IPS-18c (cell line): ENCODE measurements around the gene NAA40.
"Not testable (repeated sequence)": the region's sequence is repeated elsewhere in the genome, so short reads cannot be mapped to it uniquely, and the experiment has no call there.

Source experiments
- H3K4me3 ChIP-seq: 2 replicates; pipeline ENCODE4 v1.7.0; 2013; ENCODE audit warnings: low read depth, mild to moderate bottlenecking, low read length, moderate library complexity; ENCODE audit not compliant: insufficient read depth
- H3K9me3 ChIP-seq: one replicate; pipeline ENCODE4 v1.6.1; 2013; ENCODE audit warnings: mild to moderate bottlenecking, low read length, moderate library complexity; ENCODE audit not compliant: control insufficient read depth, insufficient read depth

NAA40 gene

DNA sequence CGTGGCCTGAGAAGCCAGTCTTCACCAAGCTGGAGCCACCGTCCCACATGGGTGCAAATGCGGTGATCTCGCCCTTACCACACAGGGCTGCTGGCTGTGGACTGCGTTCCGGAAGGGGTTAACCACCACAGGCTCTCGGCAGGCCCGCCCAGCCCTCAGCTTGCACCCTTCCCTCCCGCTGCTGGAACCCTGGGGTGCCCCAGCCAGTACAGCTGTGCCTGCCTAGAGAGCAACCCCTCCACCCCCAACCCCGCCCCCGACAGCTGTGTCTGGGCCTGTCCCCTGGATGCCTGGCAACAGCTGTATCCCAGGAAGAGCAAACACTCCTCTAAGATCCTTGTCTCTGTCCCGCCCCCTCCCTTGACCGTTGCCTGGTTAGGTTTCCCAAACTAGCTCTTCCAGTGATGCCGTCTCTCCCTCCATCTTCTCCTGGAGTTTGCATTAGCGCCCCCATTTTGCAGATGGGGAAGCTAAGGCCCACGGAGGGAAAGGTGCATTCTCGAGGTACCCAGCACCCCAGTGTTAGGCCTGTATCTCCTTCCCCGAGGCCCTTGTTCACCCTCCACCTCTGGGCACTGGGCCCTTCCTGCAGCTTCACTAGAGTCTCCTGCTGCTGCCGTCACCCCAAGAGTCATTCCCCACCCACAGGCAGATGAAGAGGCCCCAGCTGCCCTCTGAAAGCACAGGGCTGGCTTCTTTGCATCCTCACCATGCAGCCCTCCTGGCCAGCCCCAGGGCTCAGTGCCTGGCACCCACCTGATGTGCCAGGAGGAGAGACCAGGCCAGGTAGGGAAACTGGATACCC is 23.0 kb downstream of the NAA40 start:
- no peak overlapping the region for H3K4me3 ChIP-seq
- no peaks in the 10 kb centered on the region for H3K9me3 ChIP-seq

GRCh38 chr11:63963895-63964294 is 25.1 kb downstream of the NAA40 start:
- not testable (repeated sequence) for H3K4me3 ChIP-seq, H3K9me3 ChIP-seq

DNA sequence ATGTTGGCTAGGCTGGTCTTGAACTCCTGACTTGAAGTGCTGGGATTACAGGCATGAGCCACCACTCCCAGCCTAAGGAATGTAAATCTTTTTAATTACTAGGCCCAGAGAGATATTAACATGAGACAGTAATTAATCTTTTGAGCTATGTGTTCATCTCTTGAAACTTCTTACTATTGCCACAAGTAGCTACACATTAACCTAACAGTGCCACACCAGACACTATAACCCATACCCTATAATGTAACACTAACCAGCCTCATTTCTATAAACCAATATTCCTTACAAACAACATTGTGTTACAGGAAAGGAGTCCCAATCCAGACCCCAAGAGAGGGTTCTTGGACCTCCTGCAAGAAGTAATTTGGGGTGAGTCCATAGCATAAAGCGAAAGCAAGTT is 27.6 kb downstream of the NAA40 start:
- H3K4me3 ChIP-seq: no peak overlapping the region
- no peaks in the 10 kb centered on the region for H3K9me3 ChIP-seq

DNA sequence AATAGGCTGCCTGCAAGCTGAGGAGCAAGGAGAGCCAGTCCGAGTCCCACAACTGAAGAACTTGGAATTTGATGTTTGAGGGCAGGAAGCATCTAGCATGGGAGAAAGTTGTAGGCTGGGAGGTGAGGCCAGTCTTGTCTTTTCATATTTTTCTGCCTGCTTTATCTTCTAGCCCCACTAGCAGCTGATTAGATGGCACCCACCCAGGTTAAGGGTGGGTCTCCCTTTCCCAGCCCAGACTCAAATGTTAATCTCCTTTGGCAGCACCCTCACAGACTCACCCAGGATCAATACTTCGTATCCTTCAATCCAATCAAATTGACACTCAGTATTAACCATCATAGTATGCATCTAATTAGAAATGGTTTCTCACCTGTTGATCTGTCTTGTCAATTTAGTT is 30.7 kb downstream of the NAA40 start:
- Histone ChIP-seq H3K9me3 (peaks cover 2% of the 10 kb centered on the region), H3K4me3 (no peak overlapping the region)

GRCh38 chr11:63970902-63971301 is 32.1 kb downstream of the NAA40 start:
- no peak overlapping the region for H3K4me3 ChIP-seq
- peaks cover 2% of the 10 kb centered on the region for H3K9me3 ChIP-seq

DNA sequence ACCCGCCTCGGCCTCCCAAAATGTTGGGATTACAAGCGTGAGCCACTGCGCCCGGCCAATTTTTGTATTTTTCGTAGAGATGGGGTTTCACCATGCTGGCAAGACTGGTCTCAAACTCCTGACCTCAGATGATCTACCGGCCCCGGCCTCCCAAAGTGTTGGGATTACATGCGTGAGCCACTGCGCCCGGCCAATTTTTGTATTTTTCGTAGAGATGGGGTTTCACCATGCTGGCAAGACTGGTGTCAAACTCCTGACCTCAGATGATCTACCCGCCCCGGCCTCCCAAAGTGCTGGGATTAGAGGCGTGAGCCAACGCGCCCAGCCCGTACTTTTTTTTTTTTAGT is 35.1 kb downstream of the NAA40 start:
- H3K4me3 ChIP-seq, H3K9me3 ChIP-seq: not testable (repeated sequence)

- H3K4me3 ChIP-seq: peak within 1 kb of the TSS; percentile 96
- peaks cover 2% of the 10 kb centered on the region for H3K9me3 ChIP-seq
These were observed 35.7 kb downstream of the NAA40 start, which contains the start of gene COX8A for GRCh38 chr11:63974259-63975143. Gene COX8A (plus strand): TSS chr11:63974620. CDS start chr11:63974681, 61 bp downstream.

DNA sequence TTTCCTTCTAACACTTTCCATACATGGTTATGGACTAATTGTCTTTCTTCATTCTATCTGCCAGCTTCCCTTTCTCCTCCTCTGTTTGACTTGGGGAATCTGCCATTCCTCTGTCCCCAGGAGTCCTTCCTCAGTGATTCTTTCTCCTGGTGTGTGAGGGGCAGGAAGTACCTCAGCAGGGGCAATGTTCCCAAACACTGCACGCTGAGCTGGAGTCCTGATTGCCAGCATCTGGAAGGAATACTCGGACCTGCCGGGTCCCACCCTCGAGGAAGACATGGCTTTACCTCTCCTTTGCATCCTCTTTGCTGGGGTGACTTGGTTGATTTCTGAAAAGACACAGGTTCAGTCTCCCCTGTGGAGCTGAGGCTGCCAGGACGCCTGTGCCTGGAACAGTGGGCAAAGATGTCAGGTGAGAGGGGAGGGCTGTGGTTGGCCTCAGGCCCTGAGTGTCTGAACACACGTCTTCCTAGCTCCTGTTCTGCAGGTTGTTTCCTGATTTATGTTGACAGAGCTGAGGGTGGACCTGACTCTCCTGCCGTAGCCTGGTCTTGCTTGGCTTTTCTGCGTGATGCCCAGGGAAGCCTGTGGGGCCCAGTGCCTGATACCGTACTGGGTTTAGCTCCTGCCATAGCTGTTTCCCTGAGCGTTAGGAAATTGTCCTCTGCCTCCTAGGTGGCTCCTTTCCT is 39.9 kb downstream of the NAA40 start:
- H3K4me3 ChIP-seq: no peak overlapping the region

DNA sequence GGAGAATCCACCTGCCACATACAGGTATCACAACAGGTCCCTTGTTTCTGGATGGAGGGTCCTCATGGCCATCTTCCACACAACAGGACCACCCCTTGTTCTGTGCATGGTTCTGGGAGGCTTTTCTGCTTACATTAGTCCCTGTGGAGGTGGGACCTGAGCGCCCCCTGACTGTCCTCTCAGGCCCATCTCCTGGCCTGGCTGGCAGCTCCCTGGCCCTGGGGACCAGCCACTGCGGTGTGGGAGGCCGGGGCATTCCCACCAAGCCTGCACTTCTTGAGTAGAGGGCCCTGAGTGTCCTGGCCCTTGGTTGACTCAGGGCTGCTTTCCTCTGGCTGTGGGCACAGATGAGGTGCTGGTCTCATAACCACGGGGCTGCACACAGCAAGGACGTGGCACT is 40.6 kb downstream of the NAA40 start:
- Histone ChIP-seq H3K9me3 (no peaks in the 10 kb centered on the region), H3K4me3 (no peak overlapping the region)

More for the DNA sequence above, 39.9 kb downstream of the NAA40 start:
- H3K9me3 ChIP-seq: no peaks in the 10 kb centered on the region

DNA sequence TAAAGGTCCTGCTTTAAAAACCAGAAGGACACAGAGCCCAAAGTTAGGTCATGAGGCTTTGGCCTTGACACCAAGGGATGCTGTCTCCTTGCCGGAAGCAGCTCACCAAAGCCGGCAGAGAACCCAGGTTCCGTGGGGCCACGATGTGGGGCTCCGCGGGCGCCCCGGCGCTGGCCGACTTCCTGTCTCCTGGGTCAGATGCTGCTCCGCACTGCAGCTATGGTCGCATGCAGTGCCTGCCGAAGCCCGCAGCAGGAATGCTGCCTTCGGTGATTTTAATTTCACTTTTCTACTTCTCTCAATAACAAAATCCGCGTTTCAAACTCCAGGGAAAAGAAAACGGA is 47.0 kb downstream of the NAA40 start:
- peak overlapping the region; percentile 97 for H3K4me3 ChIP-seq
- no peaks in the 10 kb centered on the region for H3K9me3 ChIP-seq

DNA sequence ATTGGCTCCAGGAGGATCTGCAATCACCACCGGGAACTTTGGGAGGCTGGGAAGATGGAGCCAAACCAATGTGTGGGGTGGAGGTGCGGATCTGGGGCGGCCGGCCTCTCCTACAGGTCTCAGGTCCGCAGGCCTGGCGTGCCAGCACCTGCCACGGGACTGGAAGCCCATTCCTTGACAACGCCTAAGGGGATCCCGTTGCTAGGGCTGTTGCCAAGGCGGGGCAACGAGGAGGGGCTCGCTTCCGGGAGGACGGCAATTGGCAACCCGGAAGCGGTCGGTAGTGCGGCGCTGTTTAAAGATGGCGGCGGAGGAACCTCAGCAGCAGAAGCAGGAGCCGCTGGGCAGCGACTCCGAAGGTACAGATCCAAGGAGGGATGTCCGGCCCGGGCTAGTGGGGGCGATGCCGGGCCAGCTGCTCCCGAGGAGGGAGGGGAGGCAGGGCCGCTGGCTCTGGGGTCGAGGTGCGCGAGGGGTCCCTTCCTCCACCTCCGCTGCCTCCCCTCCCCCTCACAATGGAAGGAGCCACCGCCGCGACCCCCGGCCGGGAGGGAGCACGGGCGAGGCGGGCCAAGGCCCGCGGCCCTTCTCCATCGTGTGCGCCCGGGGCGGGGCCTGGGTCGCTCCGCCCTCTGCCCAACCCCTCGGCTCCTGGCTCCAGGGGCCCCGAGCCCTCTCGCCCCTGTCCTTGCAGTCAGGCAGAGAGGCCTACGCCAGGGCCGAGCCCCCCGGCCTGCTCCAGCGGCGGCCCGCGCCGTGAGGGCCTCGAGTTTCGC is 47.5 kb downstream of the NAA40 start, which contains the start of gene OTUB1:
Gene OTUB1, plus strand, starts transcription at position 283 of the 776 bp plus-strand sequence. Its CDS starts 19 bp downstream, at position 302.
- H3K9me3 ChIP-seq: no peaks in the 10 kb centered on the region

DNA sequence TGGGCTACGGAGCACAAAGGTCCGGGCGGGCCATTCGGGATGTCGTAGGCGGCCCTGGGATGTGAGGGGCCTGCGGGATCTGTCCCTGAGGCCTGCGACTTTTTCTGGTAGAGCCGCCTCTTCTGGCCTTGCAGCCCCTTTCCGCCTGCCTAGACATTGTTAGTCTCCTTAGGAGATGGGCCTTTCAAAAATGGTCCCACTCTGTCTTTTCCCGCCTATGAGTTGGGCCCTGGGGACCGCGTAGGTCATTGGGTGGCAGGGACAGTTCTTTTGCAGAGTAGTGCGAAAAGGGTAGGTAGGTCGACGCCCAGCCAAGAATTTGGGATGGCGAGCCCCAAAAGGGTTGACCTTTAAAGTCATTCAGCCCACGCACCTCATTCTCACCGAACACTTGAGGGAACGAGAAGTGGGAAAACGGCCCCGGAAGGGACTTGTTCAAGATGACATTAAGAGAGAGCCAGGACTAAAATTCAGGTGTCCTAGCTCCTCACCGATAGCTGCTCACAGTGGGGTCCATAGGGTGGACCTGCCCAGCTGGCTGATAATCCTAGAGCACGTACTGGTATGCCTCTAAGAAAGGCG is 48.2 kb downstream of the NAA40 start:
- Histone ChIP-seq H3K4me3 (peak overlapping the region; percentile 97), H3K9me3 (no peaks in the 10 kb centered on the region)

More for the DNA sequence above, 47.5 kb downstream of the NAA40 start, which contains the start of gene OTUB1:
- H3K4me3 ChIP-seq: peak within 1 kb of the TSS; percentile 97

DNA sequence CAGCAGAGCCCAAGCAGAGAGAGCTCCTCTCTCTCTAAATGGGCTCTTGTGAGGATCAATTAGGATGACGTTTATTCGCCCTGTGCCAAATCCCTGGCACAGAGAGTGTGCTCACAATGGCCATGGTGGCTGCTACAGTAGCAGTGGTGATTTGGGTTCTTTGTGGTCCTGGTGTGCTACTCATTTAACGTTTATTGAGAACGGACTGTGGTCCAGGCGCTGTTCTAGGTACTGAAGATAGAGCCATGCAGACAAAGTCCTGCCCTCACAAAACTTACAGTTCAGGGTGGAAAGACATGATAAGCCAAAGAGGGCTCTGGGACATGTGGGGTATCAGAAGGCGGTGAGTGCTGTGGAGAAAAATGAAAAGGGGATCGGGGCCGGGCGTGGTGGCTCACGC is 52.8 kb downstream of the NAA40 start:
- Histone ChIP-seq H3K9me3 (no peaks in the 10 kb centered on the region), H3K4me3 (no peak overlapping the region)

DNA sequence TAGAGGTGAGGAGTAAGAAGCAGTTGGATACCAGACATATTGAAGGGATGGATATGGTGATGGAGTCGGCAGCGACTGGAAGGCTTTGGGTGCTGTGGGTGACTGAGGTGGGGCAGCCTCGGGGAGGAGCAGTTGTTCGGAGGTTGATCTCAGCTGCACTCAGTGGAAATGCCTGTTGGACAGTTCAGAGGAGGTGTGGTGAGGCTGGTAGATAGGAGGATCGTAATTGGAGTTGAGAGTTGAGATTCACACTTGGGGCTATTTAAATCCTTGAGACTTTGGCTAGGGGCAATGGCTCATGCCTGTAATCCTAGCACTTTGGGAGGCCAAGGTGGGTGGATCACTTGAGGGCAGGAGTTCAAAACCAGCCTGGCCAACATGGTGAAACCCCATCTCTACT is 54.3 kb downstream of the NAA40 start:
- Histone ChIP-seq H3K4me3 (no peak overlapping the region), H3K9me3 (no peaks in the 10 kb centered on the region)

- H3K9me3 ChIP-seq: peaks cover under 1% of the 10 kb centered on the region
- H3K4me3 ChIP-seq: no peak overlapping the region
These were observed 55.2 kb downstream of the NAA40 start for GRCh38 chr11:63993993-63994392.

DNA sequence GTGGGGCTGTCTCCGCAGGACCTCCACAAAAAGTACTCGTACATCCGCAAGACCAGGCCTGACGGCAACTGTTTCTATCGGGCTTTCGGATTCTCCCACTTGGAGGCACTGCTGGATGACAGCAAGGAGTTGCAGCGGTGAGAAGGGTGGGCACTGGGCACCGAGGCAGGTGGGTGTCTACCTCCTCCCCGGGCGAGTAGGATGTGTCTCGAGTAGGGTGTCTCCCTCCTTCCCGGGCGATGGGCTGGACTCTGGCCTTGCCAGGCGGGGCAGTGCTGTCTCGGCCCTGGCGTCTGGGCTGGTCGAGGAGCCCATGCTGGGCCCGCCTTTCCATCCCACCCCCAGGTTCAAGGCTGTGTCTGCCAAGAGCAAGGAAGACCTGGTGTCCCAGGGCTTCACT is 57.7 kb downstream of the NAA40 start:
- Histone ChIP-seq H3K9me3 (peaks cover 3% of the 10 kb centered on the region), H3K4me3 (no peak overlapping the region)
